Measurements from ENCODE around the gene ALG8. TPM values are rescaled to one million over a fixed set of nuclear protein-coding genes. Genes with fewer than 3 reads are reported as not detected.
"Not testable (repeated sequence)": the region's sequence is repeated elsewhere in the genome, so short reads cannot be mapped to it uniquely, and the experiment has no call there.

ALG8 gene
- total RNA-seq, 1 donor from 2014 or later, result 27.0 TPM

DNA sequence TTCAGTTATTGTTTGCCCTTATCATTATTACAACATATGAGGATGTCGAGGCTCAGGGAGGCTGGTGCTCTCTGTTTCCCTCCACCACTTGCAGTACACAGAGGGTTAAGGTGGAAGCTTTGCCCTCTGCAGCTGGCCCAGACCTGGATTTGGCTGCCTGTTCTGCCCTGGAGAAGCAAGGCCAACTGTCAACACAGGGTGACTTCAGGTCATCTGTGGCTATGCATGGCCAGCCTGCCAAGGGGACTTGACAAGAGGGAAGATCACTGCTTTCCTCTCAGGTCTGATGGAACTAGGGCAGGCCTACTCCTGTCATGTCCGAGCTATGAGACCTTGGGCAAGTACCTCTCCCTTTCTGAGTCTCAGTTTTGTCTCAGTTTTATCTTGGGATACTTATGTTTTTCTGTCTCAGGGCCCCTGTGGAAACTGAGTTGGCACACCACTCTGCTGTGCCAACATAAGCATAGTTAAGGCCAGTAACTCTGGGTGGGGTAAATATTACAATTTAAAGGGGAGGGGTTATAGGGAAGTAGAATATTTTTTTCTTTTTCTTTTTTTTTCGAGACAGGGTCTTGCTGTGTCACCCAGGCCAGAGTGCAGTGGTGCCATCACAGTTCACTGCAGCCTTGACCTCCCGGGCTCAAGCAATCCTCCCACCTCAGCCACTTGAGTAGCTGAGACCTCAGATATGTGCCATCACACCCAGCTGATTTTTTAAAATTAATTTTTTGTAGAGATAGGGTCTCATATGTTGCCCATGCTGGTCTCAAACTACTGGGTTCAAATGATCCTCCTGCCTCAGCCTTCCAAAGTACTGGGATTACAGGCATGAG lies 78.1 kb downstream of the ALG8 start:
- Histone ChIP-seq H3K27me3 (no peaks in the 10 kb centered on the region), H3K27ac (peak overlapping the region; percentile 38 to 58), H3K4me3 (no peak overlapping the region), H3K9me3 (no peaks in the 10 kb centered on the region), H3K4me1 (peaks cover 0 to 14% of the 10 kb centered on the region in 2 donors), H3K36me3 (no peaks in the 10 kb centered on the region)
- no peak for DNase-seq (ENCODE audit: low spot score in 2 of 2)
- TF ChIP-seq, protein P1, sequence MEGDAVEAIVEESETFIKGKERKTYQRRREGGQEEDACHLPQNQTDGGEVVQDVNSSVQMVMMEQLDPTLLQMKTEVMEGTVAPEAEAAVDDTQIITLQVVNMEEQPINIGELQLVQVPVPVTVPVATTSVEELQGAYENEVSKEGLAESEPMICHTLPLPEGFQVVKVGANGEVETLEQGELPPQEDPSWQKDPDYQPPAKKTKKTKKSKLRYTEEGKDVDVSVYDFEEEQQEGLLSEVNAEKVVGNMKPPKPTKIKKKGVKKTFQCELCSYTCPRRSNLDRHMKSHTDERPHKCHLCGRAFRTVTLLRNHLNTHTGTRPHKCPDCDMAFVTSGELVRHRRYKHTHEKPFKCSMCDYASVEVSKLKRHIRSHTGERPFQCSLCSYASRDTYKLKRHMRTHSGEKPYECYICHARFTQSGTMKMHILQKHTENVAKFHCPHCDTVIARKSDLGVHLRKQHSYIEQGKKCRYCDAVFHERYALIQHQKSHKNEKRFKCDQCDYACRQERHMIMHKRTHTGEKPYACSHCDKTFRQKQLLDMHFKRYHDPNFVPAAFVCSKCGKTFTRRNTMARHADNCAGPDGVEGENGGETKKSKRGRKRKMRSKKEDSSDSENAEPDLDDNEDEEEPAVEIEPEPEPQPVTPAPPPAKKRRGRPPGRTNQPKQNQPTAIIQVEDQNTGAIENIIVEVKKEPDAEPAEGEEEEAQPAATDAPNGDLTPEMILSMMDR (IDR thresholded peaks at IDR 0.05), result no peak
- intact Hi-C loops (cut with DNase I), result no loop called here

DNA sequence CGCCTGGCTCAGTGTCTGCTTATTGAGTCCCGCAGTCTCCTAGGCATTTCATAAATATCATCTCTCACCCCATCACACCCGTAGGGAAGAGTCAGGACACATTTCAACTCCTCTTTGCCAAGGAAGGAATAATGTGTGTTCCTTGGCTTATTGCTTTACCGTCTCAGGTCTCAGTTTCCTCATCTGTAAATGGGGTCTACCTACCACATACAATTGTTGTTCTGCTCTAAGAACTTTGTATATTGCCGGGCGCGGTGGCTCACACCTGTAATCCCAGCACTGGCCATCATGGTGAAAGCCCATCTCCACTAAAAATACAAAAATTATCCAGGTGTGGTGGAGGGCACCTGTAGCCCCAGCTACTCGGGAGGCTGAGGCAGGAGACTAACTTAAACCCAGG lies 78.9 kb downstream of the ALG8 start:
- DNase-seq (ENCODE audit: low spot score in 2 of 2), result no peak
- Histone ChIP-seq H3K27me3 (no peaks in the 10 kb centered on the region), H3K9me3 (no peaks in the 10 kb centered on the region), H3K27ac (peak overlapping the region in 1 of 2 donors; percentile 38), H3K4me1 (peaks cover 0 to 14% of the 10 kb centered on the region in 2 donors), H3K36me3 (no peaks in the 10 kb centered on the region), H3K4me3 (no peak overlapping the region)
- intact Hi-C loops (cut with DNase I), result no loop called here
- TF ChIP-seq, protein P1 (IDR thresholded peaks at IDR 0.05), result no peak

DNA sequence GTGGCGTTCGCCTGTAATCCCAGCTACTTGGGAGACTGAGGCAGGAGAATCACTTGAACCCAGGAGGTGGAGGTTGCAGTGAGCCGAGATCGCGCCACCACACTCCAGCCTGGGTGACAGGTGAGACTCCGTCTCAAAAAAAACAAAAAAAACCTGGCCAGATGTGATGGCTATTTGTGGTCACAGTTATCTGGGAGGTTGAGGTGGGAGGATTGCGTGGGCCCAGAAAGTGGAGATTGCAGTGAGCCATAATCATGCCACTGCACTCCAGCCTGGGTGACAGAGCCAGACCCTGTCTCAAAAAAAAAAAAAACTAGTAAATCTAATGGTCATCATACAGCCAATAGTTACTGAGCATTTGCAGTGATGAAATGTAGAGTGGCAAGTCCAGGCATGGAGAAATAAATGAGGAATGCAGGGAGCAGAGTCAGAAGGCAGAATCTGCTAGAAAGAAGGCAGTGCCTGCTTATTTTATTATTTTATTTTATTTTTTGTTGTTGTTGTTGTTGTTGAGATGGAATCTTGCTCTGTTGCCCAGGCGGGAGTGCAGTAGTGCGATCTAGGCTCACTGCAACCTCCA lies 79.6 kb downstream of the ALG8 start:
- H3K4me3 ChIP-seq; H3K27me3 ChIP-seq; H3K36me3 ChIP-seq; DNase-seq (ENCODE audit: low spot score in 2 of 2); H3K9me3 ChIP-seq; H3K27ac ChIP-seq; intact Hi-C loops (cut with DNase I): not testable (repeated sequence)
- H3K4me1 ChIP-seq, result peaks cover 0 to 14% of the 10 kb centered on the region in 2 donors

DNA sequence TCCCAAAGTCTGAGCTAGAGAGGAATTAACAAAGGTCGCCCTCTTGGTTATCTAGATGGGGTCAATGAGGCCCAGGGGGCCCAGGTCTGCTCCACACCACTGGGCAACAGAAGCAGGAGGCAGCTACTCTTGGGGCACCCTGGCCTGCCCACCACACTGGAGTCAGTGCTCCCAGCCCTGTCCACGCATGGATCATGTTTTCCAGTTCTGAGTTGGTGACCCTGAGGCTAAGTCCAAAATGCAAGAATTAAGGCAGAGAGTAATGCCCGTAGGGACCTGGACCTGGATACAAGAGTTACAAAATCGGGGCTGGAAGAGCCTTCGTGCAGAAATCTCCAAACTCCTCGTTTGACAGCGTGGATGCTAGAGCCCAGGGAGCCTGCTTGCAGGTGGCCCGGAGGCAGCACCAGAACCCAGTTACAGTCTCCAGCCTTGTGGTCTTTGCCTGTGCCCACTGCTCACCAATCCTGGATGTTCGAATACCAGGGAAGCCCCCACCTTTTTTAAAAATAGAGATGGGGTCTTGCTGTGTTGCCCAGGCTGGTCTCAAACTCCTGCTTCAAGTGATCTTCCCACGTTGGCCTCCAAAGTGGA lies 81.9 kb downstream of the ALG8 start:
- Histone ChIP-seq H3K9me3 (no peaks in the 10 kb centered on the region), H3K36me3 (no peaks in the 10 kb centered on the region), H3K27me3 (no peaks in the 10 kb centered on the region), H3K4me3 (no peak overlapping the region), H3K27ac (no peak overlapping the region), H3K4me1 (peaks cover 0 to 14% of the 10 kb centered on the region in 2 donors)
- TF ChIP-seq, protein P1 (IDR thresholded peaks at IDR 0.05), result no peak
- DNase-seq (ENCODE audit: low spot score in 2 of 2), result no peak
- intact Hi-C loops (cut with DNase I), result no loop called here

DNA sequence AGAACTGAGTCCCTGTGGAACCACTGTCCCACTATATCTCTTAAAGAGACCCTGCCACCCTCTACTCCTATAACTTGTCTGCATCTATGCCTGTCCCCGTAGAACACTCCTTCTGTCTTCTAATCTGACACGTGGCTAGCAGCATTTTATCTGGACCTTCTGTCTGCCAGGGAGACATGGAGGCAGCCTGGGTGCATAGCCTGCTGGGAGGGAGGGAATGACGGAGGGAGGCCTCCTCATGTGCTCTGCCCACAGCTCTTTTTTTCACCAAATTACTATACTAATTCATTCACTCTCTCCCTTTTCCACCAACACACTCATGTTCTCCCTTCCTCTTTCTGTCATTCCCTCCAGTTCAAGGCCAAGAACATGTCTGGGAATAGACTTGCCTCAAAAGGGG lies 83.3 kb downstream of the ALG8 start:
- Histone ChIP-seq H3K27ac (no peak overlapping the region), H3K4me1 (peaks cover 0 to 10% of the 10 kb centered on the region in 2 donors), H3K36me3 (no peaks in the 10 kb centered on the region), H3K27me3 (no peaks in the 10 kb centered on the region), H3K4me3 (no peak overlapping the region), H3K9me3 (no peaks in the 10 kb centered on the region)
- DNase-seq (ENCODE audit: low spot score in 2 of 2), result no peak
- TF ChIP-seq, protein P1 (IDR thresholded peaks at IDR 0.05), result no peak
- intact Hi-C loops (cut with DNase I), result no loop called here

DNA sequence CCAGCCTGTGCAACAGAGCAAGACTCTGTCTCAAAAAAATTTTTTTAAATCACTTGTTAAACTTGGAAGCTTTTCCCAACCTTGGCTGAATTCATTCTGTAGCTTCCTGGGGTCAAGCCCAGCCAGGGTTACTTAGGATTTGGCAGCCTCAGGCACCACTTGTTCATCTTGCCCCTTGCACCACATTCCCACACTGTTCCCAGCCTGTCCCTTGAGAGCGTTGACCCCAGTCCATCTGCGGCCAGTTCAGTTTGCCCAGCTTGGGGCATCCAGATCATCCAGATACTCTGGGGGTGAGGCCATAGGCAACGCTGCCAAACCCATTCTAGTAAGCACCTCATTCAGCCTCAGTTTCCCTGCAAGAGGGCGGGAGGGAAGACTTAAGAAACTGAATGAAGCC lies 84.5 kb downstream of the ALG8 start:
- Histone ChIP-seq H3K4me3 (no peak overlapping the region), H3K36me3 (no peaks in the 10 kb centered on the region), H3K9me3 (no peaks in the 10 kb centered on the region), H3K27ac (no peak overlapping the region), H3K4me1 (no peaks in the 10 kb centered on the region), H3K27me3 (no peaks in the 10 kb centered on the region)
- TF ChIP-seq, protein P1 (IDR thresholded peaks at IDR 0.05), result no peak
- DNase-seq (ENCODE audit: low spot score in 2 of 2), result no peak
- intact Hi-C loops (cut with DNase I), result no loop called here

All from ascending aorta (tissue), 2 donors.